IMR-90 (cell line): ENCODE measurements around the gene KIF13A. TPM values are rescaled to one million over a fixed set of nuclear protein-coding genes. Genes with fewer than 3 reads are reported as not detected.

Source experiments
- ATAC-seq: fragments of 200-7000 bp; cut with Tn5 transposase; 2 replicates; pipeline ENCODE4 v1.9.1; 2020; ENCODE audit warnings: low read depth, mild to moderate bottlenecking, moderate library complexity
- BruUV-seq: library from RNA; stranded (reverse); fragments of 400-500 nt; replicated peaks from 2 replicates; lab custom pipeline; 2021; lab: Mats Ljungman, UMichigan
- CTCF ChIA-PET: fragments of 300-600 bp; formaldehyde crosslinking; extraction: SDS; loops from one replicate; lab custom pipeline; 2021; ENCODE audit warnings: antibody characterized with exemption; lab: Yijun Ruan, JAX
- POLR2A ChIA-PET: fragments of 300-600 bp; sonication (Branson Sonifier 250); formaldehyde crosslinking; loops from one replicate; lab custom pipeline; 2022; ENCODE audit warnings: antibody characterized with exemption; ENCODE audit not compliant: unreplicated experiment; lab: Charles Lee
- DNase-seq: peaks from one replicate; pipeline ENCODE4 v3.0.0; 2013
- H2AFZ ChIP-seq: replicated peaks from 2 replicates; pipeline ENCODE3; 2013; ENCODE audit warnings: low read length, mild to moderate bottlenecking; ENCODE audit not compliant: poor library complexity
- H2AK5ac ChIP-seq: 2 replicates; pipeline ENCODE4 v1.6.1; 2013; ENCODE audit warnings: low read depth, low read length, inconsistent platforms
- H2AK9ac ChIP-seq: replicated peaks from 2 replicates; pipeline ENCODE3; 2013; ENCODE audit warnings: mild to moderate bottlenecking, low read depth, low read length, moderate library complexity; ENCODE audit not compliant: poor library complexity
- H2BK120ac ChIP-seq: 2 replicates; pipeline ENCODE4 v1.6.1; 2013; ENCODE audit warnings: low read depth, low read length, inconsistent platforms
- H2BK15ac ChIP-seq: 3 replicates; pipeline ENCODE4 v1.6.1; 2013; ENCODE audit warnings: low read depth, low read length, inconsistent platforms
- H2BK20ac ChIP-seq: 2 replicates; pipeline ENCODE4 v1.6.1; 2013; ENCODE audit warnings: low read depth, mild to moderate bottlenecking, inconsistent platforms, low read length, moderate library complexity
- H2BK5ac ChIP-seq: 2 replicates; pipeline ENCODE4 v1.6.1; 2013; ENCODE audit warnings: mild to moderate bottlenecking, low read depth, low read length, inconsistent platforms; ENCODE audit not compliant: poor library complexity, severe bottlenecking
- H3K14ac ChIP-seq: replicated peaks from 2 replicates; pipeline ENCODE4 v1.6.1; 2013; ENCODE audit warnings: low read depth, low read length, inconsistent platforms
- H3K18ac ChIP-seq: 2 replicates; pipeline ENCODE4 v1.6.1; 2013; ENCODE audit warnings: low read depth, low read length, control low read depth
- H3K23ac ChIP-seq: 2 replicates; pipeline ENCODE4 v1.6.1; 2013; ENCODE audit warnings: low read depth, low read length, inconsistent platforms
- H3K27ac ChIP-seq: 2 replicates; pipeline ENCODE4 v1.5.1; 2013; ENCODE audit warnings: mild to moderate bottlenecking, control low read depth, low read length; ENCODE audit not compliant: insufficient read depth
- H3K27me3 ChIP-seq: 2 replicates; pipeline ENCODE4 v1.6.1; 2013; ENCODE audit warnings: low read length; ENCODE audit not compliant: control insufficient read depth, insufficient read depth
- H3K36me3 ChIP-seq: 2 replicates; pipeline ENCODE4 v1.6.1; 2013; ENCODE audit warnings: low read length, mixed read lengths; ENCODE audit not compliant: control insufficient read depth, insufficient read depth
- H3K4ac ChIP-seq: 2 replicates; pipeline ENCODE4 v1.6.1; 2013; ENCODE audit warnings: low read depth, low read length, inconsistent platforms
- H3K4me1 ChIP-seq: 2 replicates; pipeline ENCODE4 v1.6.1; 2013; ENCODE audit warnings: low read length, mixed read lengths; ENCODE audit not compliant: control insufficient read depth, insufficient read depth
- H3K4me2 ChIP-seq: 2 replicates; pipeline ENCODE4 v1.6.1; 2013; ENCODE audit warnings: low read depth, mild to moderate bottlenecking, control low read depth, low read length, moderate library complexity
- H3K4me3 ChIP-seq: 2 replicates; pipeline ENCODE4 v1.5.1; 2013; ENCODE audit warnings: low read depth, mild to moderate bottlenecking, control low read depth, low read length, moderate library complexity; ENCODE audit not compliant: insufficient read depth
- H3K56ac ChIP-seq: 2 replicates; pipeline ENCODE4 v1.6.1; 2013; ENCODE audit warnings: low read length, inconsistent platforms; ENCODE audit not compliant: insufficient read depth; ENCODE audit errors: extremely low read depth
- H3K79me1 ChIP-seq, 2 experiments: 2 replicates each; pipeline ENCODE4 v1.6.1; 2013; ENCODE audit warnings: low read length in 2 of 2, inconsistent platforms in 1 of 2, low read depth in 1 of 2
- H3K9ac ChIP-seq: 2 replicates; pipeline ENCODE4 v1.6.1; 2013; ENCODE audit warnings: low read depth, low read length, control low read depth
- H3K9me1 ChIP-seq: 2 replicates; pipeline ENCODE4 v1.6.1; 2013; ENCODE audit warnings: low read length, inconsistent platforms; ENCODE audit not compliant: insufficient read depth
- H3K9me3 ChIP-seq: 2 replicates; pipeline ENCODE4 v1.6.1; 2013; ENCODE audit warnings: low read length; ENCODE audit not compliant: control insufficient read depth, insufficient read depth
- H4K20me1 ChIP-seq: 2 replicates; pipeline ENCODE4 v1.6.1; 2013; ENCODE audit warnings: low read length, inconsistent platforms; ENCODE audit not compliant: insufficient read depth
- H4K5ac ChIP-seq: 2 replicates; pipeline ENCODE4 v1.6.1; 2013; ENCODE audit warnings: mild to moderate bottlenecking, low read depth, low read length, control low read depth
- H4K8ac ChIP-seq, 2 experiments: 2 replicates each; pipeline ENCODE4 v1.6.1; 2013; ENCODE audit warnings: low read depth in 2 of 2, low read length in 2 of 2, control low read depth in 1 of 2, inconsistent platforms in 1 of 2
- H4K91ac ChIP-seq: 2 replicates; pipeline ENCODE4 v1.6.1; 2013; ENCODE audit warnings: low read depth, low read length, inconsistent platforms; ENCODE audit not compliant: insufficient read depth
- CEBPB ChIP-seq: IDR thresholded peaks from 2 replicates; pipeline ENCODE4 v1.6.1; 2012; ENCODE audit warnings: low read depth, low read length, improper control_type of control experiment
- MXI1 ChIP-seq: IDR thresholded peaks from 2 replicates; pipeline ENCODE4 v1.6.1; 2012; ENCODE audit warnings: low read depth, mild to moderate bottlenecking, low read length, moderate library complexity, borderline replicate concordance
- NFE2L2 ChIP-seq: fragments of 150-350 bp; IDR thresholded peaks from 2 replicates; pipeline ENCODE4 v1.6.1; 2016; ENCODE audit warnings: low read depth, mild to moderate bottlenecking, low read length
- RAD21 ChIP-seq: IDR thresholded peaks from 2 replicates; pipeline ENCODE4 v1.6.1; 2012; ENCODE audit warnings: low read length, improper control_type of control experiment
- RCOR1 ChIP-seq: IDR thresholded peaks from 2 replicates; pipeline ENCODE4 v1.6.1; 2012; ENCODE audit warnings: mild to moderate bottlenecking, low read length, improper control_type of control experiment; ENCODE audit not compliant: insufficient replicate concordance
- SMC3 ChIP-seq: fragments of 150-350 bp; IDR thresholded peaks from 2 replicates; pipeline ENCODE4 v1.6.1; 2016; ENCODE audit warnings: low read depth, mild to moderate bottlenecking, antibody characterized with exemption, low read length, moderate library complexity
- USF2 ChIP-seq: fragments of 150-350 bp; IDR thresholded peaks from 2 replicates; pipeline ENCODE4 v1.6.1; 2017; ENCODE audit warnings: mild to moderate bottlenecking, antibody characterized with exemption, low read length, low read depth
- WGBS, 2 experiments: methylation state at CpG; one replicate each; pipeline versions ENCODE4 v1.1.5 to v1.1.7; 2013; ENCODE audit warnings: missing lambda C conversion rate in 2 of 2; ENCODE audit not compliant: insufficient read length in 1 of 2; ENCODE audit errors: extremely low coverage in 2 of 2; 5-methylcytosine and 5-hydroxymethylcytosine counted together
- dilution Hi-C: fragments of 300-500 bp; cut with HindIII; formaldehyde crosslinking; loops from one replicate; pipeline ENCODE4 v1.14.3; 2018; ENCODE audit warnings: low sequenced_read_pairs; ENCODE audit not compliant: unreplicated experiment
- in situ Hi-C: fragments of 300-500 bp; cut with MboI; formaldehyde crosslinking; loops from 3 replicates; pipeline ENCODE4 v1.14.3; 2019; ENCODE audit warnings: low sequenced_read_pairs, inconsistent platforms, mixed read lengths
- intact Hi-C: fragments of 100-400 bp; cut with micrococcal nuclease; formaldehyde crosslinking; loops from 2 replicates; pipeline ENCODE4 v1.10.0; 2022
- polyA plus RNA-seq, 3 experiments: library from polyadenylated mRNA; depleted of rRNA; stranded (reverse); fragments of >200 nt; gene quantifications; 2 replicates each; pipeline ENCODE4 v1.2.3, GENCODE V29; 2012; ENCODE audit warnings: low replicate concordance in 1 of 3
- total RNA-seq: library from RNA; depleted of rRNA; stranded (reverse); fragments of >200 nt; gene quantifications from 2 replicates; pipeline ENCODE4 v1.2.3, GENCODE V29; 2012
- TF ChIP-seq, protein P1 (sequence below): fragments of 150-350 bp; IDR thresholded peaks from 2 replicates; pipeline ENCODE4 v1.6.1; 2016; ENCODE audit warnings: low read depth, mild to moderate bottlenecking, low read length, moderate library complexity, borderline replicate concordance

Gene KIF13A
- total and polyA plus RNA-seq, 2 of the 4 experiments (the other 2 are of a cell fraction): 23.3 to 51.8 TPM

DNA sequence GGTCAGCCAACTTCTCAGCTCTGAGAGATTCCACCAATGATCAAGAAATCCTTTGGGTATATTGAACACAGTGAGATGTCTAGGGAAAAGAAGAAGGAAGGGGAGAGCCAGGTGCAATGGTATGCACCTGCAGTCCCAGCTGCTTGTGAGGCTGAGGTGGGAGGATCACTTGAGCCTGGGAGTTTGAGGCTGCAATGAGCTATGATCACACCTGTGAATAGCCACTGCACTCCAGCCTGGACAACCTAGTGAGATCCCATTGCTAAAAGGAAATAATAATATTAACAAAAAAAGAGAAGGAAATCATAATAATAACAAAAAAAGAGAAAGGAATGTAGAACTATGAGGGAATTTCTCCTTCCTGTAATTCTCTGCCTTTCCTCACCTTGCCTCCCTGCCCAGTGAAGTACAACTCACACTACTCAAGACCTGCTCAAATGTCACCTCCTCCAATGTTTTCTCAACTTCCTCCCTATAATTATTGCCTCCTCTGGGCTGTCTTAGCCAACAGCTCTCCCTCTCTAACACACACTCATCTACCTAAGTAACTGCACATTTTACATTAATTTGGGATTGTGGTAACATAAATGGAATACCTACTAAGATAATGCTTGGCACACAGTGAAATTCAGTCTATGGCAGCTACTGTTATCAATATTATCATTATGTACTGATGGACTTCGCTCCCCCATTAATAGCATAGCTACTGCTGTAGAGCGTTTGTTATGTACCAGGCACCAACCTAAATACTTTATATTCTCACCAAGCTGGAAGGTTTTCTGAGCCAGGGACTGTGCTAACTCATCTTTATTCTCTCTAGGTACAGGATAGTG, 103.6 kb downstream of the KIF13A start:
- Histone ChIP-seq H2AK9ac (no peak overlapping the region), H3K36me3 (no peaks in the 10 kb centered on the region), H3K9me3 (no peaks in the 10 kb centered on the region), H2BK20ac (no peak overlapping the region), H3K79me1 (peaks cover 12 to 69% of the 10 kb centered on the region in 2 experiments; a peak in 3 of 4 replicates), H3K27ac (no peak overlapping the region), H3K4ac (no peak overlapping the region), H3K9ac (no peak overlapping the region), H3K9me1 (peaks cover 19% of the 10 kb centered on the region), H3K23ac (peak overlapping the region; percentile 59; the same call in 1 of the 2 replicates), H4K20me1 (no peaks in the 10 kb centered on the region; the same call in 1 of the 2 replicates), H4K8ac (no peak overlapping the region), H2AFZ (no peak overlapping the region), H3K27me3 (no peaks in the 10 kb centered on the region), H3K14ac (no peak overlapping the region), H3K56ac (no peak overlapping the region), H3K4me3 (no peak overlapping the region), H2BK5ac (peak overlapping the region; percentile 22), H4K91ac (no peak overlapping the region), H2AK5ac (no peak overlapping the region), H3K4me2 (no peak overlapping the region), H2BK15ac (no peak overlapping the region), H2BK120ac (no peak overlapping the region), H4K5ac (no peak overlapping the region), H3K18ac (no peak overlapping the region), H3K4me1 (peaks cover 8% of the 10 kb centered on the region)
- dilution Hi-C loops (no loop called here), intact Hi-C loops (no loop called here), in situ Hi-C loops (no loop called here)
- CTCF ChIA-PET: no interaction called here
- WGBS, 2 experiments: no CpG with 5 or more reads among the region's 2 CpGs
- ATAC-seq (no peak), DNase-seq (no peak)
- POLR2A ChIA-PET: no interaction called here
- BruUV-seq: no TSS peak
- no peak for TF ChIP-seq MXI1
- TF ChIP-seq, protein P1, sequence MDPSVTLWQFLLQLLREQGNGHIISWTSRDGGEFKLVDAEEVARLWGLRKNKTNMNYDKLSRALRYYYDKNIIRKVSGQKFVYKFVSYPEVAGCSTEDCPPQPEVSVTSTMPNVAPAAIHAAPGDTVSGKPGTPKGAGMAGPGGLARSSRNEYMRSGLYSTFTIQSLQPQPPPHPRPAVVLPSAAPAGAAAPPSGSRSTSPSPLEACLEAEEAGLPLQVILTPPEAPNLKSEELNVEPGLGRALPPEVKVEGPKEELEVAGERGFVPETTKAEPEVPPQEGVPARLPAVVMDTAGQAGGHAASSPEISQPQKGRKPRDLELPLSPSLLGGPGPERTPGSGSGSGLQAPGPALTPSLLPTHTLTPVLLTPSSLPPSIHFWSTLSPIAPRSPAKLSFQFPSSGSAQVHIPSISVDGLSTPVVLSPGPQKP: no peak
- TF ChIP-seq CEBPB: no peak
- TF ChIP-seq USF2: no peak
- TF ChIP-seq SMC3: no peak
- TF ChIP-seq RAD21: no peak
- TF ChIP-seq RCOR1: no peak
- no peak for TF ChIP-seq NFE2L2
